ENCODE measurements around the gene PRLR.
"Not testable (repeated sequence)": the region's sequence is repeated elsewhere in the genome, so short reads cannot be mapped to it uniquely, and the experiment has no call there.

The PRLR gene

DNA sequence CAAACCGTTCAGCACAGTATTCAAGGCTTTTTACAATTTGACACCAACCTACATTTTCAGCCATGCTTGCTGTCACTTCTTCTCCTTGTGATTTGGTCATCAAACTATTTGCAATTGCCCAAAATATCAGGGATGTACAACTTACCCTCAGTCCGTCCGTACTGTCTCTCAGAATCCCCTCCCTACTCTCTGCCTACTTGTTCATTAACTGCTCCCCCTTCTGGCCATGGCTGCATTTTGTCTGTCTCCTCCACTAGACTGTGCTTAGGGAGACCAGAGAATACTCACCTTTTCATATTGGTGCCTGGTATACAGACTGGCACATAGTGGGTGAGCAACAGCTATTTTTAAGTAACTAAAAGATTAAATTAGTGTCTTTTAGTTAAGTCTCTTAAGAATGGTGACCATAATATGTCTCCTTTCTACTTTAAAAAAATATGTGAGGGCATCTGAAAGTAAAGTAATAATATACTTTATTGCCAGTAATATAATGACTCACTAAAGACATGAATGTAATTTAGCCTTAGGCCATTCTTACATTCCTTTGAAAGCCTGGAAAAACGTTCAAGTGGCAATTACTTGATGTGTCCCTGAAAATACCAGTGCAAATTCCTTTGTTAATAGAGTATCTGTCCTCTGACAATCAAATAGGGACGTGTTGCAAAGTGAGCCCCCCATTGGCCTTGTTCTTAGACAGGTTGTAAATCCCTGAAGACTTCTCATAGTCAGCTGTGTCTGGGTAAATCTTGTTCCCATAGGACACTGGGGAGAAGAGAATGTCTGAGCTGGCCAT lies 27.8 kb downstream of the PRLR start:
- DNase-seq = peak; percentile 35
- in situ Hi-C loops (cut with MboI; ENCODE audit: low pct_unique_long_range_greater_than_20kb, low sequenced_read_pairs) = no loop called here

DNA sequence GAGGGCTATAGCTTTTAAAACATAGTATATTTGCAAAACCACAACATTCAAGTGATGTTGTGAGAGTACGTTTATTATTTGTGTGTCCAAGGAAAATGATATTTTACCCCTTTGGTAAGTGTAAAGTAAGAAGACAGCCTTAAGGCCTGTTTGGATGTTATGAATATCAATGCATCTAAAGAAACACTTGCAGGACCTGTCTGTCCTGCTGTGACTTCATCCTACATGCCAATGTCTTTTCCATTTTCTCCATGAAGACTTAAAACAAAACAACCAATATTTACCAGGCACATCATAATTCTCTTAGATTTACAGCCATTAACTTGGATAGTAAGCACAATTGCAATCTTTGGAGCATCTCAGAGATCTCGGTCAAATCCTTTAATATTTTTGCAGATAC lies 29.0 kb downstream of the PRLR start:
- DNase-seq = no peak
- in situ Hi-C loops (cut with MboI; ENCODE audit: low pct_unique_long_range_greater_than_20kb, low sequenced_read_pairs) = no loop called here

DNA sequence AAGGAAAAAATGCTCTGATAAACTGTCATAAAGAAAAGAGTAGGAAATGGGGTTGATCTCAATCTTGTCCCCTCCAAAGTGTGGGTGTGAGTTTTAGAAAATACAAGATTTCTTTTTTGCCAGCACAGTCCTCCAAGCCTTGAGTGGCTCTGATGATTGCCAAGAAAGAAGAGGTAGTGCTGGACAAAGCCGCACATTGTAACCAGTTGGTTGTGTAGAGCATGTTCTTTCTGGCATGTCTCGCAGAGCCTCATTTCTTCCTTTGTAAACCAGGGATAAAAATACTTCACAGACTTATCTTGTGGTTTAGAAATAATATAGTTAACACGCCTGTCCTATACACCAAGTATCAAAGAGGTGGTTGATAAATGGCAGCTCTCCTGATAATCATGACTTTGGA lies 30.4 kb downstream of the PRLR start:
- in situ Hi-C loops (cut with MboI; ENCODE audit: low pct_unique_long_range_greater_than_20kb, low sequenced_read_pairs) = no loop called here
- no peak for DNase-seq

DNA sequence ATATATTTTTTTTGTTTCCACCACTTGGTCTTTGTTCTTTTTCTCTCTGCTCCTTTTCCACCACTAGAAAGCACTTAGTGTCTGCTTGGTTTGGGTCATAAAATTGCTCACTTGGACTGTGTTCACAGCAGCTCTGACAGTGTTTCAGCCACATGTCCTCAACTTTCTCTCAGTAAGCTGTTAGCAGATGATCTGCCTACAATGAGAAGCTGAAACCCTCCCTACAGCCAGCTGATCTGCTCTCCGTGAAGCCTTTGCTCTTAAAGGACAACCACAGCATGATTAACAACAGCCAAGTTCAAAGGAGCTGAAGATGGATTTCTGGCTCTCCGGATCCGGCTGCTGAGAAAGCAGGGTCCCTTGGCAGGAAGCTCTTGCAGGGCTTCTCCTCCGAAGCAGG lies 31.6 kb downstream of the PRLR start:
- no peak for DNase-seq
- in situ Hi-C loops (cut with MboI; ENCODE audit: low pct_unique_long_range_greater_than_20kb, low sequenced_read_pairs) = no loop called here

DNA sequence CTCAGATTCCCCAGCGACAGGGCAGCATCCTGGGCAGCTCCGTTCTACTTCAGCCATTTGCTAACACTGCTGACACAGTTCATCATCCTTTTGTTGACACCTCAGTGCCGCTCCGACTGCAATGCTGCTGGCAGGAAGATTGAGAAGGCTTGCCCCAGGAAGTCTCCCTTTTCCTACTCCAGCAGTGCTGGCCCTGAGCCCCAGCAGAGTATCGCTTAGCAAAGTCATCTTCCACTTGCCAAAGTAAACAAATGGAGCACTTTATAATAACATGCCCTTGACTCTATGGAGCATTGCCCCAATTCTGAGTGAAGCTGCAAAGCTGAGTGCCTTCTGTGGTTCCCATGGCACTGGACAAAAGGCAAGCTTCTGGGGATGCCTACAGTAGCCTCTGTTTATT lies 32.2 kb downstream of the PRLR start:
- in situ Hi-C loops (cut with MboI; ENCODE audit: low pct_unique_long_range_greater_than_20kb, low sequenced_read_pairs) = no loop called here
- DNase-seq = no peak

DNA sequence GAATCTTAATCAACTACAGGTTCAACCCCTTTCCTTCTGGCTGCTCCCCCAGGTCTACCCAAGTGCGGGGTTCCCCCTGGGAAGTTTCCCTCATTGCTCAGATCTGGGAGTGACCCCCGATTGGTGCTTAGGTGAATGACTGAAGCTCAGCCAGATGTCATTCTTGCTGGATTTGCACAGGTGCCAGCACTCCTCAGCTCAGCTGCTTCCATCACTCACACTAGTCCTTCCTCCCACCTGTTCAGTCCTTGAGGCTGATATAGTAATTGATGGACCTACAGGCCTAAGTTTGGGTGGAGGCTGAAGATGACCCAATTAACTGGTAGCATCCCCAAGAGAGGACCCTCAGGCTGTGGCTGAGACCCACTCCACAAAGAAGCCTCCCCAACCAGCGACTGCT lies 32.9 kb downstream of the PRLR start:
- DNase-seq = no peak
- in situ Hi-C loops (cut with MboI; ENCODE audit: low pct_unique_long_range_greater_than_20kb, low sequenced_read_pairs) = no loop called here

DNA sequence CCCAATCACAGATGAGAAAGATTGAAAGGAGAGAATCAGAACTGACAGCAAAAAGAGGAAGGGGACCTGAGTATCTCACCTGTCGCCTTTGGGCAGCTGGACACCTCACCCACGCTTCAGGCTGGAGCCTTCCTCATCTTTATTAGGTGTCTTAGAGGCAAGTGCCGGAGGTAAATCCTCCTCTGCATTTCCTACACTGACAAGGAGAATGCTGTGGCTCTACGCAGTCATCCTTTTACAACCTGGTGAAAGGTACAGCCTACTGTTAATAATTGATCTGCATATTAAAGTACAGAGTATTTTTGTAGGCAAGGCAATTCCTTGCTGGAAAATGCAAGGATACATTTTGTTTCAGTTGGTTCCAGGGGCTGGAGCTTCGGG lies 34.8 kb downstream of the PRLR start:
- in situ Hi-C loops (cut with MboI; ENCODE audit: low pct_unique_long_range_greater_than_20kb, low sequenced_read_pairs) = no loop called here
- DNase-seq = no peak

DNA sequence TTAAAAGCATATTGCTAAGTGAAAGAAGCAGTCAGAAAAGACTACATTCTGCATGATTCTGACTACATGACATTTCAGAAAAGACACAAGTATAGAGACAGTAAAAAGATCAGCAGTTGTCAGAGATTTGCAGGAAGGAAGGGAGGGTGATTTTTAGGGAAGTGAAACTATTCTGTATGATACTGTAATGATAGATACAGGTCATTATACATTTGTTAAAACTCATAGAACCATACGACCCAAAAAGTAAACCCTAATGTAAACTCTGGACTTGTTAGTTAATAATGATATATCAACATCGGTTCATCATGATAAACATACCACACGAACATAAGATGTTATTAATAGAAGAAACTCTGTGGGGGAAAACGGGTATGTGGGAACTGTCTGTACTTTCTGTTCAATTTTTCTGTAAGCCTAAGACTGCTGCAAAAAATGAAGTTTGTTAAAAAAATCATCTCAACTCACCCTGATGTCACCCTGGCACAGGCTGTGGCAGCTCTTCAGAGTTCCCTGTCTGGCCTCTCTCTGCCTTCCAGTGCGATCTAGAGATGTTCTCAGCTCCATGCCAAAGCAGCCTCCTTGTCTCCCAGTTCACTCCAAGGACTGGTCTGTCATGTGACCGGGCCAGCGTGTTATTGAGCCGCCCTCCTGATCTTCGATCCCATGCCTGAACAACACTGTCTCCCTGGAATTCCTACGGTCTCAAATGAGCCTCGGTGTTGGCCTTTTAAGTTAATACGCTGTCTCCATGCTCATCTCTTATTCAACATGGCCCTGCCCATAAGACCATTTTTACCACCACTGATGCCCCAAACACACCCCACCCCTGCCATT lies 35.4 kb downstream of the PRLR start:
- in situ Hi-C loops (cut with MboI; ENCODE audit: low pct_unique_long_range_greater_than_20kb, low sequenced_read_pairs) = no loop called here
- peak; percentile 14 for DNase-seq

DNA sequence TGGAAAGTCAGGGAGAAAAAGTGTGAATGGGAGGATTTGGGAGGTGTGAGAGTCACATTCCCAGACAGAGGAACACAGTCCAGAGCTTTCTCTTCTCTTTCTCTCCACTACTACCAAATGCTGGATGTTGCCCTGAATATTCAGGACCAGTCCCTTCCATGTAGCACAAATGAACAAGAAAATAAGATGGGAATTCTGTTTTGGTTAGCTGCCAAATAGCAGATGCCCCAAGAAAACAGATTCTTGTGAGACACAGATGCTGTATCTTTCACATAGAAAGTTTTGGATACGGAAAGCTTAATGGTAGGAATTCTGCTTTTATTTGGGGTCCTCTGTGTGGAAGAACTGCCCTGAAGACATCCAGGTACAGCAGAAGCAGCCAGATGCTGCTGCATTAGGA lies 37.8 kb downstream of the PRLR start:
- DNase-seq = no peak
- in situ Hi-C loops (cut with MboI; ENCODE audit: low pct_unique_long_range_greater_than_20kb, low sequenced_read_pairs) = no loop called here

DNA sequence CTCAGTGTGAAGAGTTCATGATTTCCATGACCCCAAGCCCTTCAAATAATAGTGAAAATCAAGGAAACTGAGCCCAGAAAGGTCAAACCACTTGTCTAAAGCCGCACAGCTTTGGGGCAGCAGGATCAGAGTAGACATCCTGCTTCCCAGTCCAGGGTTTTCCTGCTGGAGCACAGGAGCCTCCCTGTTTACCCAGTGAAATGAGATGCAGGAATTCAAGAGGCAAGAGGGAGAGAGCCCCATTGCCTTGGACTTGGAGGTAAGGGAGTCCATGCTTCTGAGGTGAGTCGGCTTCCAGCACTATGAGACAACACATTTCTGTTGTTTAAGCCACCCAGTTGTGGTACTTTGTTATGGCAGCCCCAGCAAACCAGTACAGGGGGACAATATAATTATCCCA lies 40.5 kb downstream of the PRLR start:
- DNase-seq; in situ Hi-C loops (cut with MboI; ENCODE audit: low pct_unique_long_range_greater_than_20kb, low sequenced_read_pairs): not testable (repeated sequence)

DNA sequence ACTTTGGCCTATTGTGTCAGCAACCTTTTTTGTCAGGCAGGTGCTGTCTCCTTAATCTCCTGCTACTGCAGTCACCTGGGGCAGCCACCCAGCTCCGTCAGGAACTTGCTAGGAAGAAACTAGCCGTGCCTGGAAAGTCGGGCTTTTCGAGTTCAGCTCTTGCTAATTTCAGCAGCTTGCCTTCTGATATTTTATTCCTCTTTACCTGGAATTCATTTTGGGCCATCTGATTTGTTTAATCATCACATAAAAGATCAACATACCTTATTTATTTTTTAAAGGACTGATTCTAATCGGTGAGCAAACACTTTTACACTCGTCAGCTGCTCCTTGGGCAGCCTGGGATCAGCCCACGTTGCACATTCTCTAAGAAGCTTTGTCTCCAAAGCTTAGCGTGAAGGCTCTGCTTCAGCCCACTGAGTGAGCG lies 42.2 kb downstream of the PRLR start:
- DNase-seq = no peak
- in situ Hi-C loops (cut with MboI; ENCODE audit: low pct_unique_long_range_greater_than_20kb, low sequenced_read_pairs) = no loop called here

DNA sequence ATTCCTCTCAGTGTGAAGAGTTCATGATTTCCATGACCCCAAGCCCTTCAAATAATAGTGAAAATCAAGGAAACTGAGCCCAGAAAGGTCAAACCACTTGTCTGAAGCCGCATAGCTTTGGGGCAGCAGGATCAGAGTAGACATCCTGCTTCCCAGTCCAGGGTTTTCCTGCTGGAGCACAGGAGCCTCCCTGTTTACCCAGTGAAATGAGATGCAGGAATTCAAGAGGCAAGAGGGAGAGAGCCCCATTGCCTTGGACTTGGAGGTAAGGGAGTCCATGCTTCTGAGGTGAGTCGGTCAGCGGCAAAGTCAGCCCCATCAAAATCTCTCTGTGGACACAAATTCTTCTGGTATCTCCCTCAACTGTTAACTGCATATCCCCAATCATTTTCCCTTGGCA lies 42.7 kb downstream of the PRLR start:
- in situ Hi-C loops (cut with MboI; ENCODE audit: low pct_unique_long_range_greater_than_20kb, low sequenced_read_pairs); DNase-seq: not testable (repeated sequence)

DNA sequence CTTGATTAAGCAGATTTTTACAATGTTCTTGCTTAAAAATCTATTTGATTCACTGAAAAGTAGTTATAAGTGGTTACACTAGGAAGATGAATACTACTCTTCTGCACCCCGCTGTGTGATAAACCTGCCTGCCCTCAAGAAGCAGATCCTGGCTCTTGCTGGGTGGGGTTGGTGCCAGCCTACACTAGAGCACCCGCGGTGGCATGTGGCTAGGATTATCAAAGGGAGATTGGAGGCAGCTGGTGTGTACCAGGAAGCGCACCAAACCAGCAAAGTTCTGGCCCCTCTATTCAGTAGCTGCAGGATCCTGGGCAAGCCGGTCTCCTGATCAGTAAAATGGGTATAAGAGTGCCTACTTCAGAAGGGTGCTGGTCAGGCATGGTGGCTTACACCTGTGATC lies 43.5 kb downstream of the PRLR start:
- DNase-seq = no peak
- in situ Hi-C loops (cut with MboI; ENCODE audit: low pct_unique_long_range_greater_than_20kb, low sequenced_read_pairs) = no loop called here

DNA sequence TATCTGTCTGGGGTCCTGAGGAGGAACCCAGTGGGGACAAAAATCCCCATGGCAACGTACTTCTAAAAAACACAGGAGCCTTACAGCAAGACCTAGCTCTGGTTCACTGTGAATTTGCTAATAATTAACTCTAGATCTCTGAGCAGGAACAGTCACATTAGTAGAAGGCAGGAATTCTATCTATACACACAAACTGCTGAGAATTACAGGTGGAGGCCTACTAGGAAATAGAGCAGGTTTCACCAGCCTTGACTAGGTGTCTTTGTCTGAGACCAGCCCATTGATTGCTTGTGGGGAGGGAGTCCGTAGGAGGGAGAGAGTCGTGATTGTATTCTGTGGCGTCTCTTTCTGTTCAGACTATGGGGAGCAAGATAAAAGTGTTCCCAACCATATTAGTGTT lies 44.8 kb downstream of the PRLR start:
- in situ Hi-C loops (cut with MboI; ENCODE audit: low pct_unique_long_range_greater_than_20kb, low sequenced_read_pairs) = no loop called here

DNA sequence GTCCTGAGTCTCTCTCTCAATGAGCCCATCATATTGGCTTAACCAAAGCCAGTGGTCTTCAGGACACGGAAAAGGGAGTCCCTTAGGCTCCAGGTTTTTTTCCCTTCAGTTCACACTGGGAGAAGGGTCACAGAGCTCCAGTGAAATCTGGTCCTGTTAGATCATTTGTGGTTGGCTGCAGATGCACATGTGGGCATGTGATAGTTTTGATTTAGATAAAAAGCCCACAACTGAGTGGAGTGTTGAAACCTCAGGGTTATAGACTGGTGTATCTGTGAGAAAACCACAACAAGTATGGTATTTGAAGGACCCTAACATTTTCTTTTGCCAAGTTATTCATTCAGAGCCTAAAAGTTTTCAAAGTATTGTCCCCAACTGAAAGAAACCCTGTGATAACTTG lies 46.7 kb downstream of the PRLR start:
- in situ Hi-C loops (cut with MboI; ENCODE audit: low pct_unique_long_range_greater_than_20kb, low sequenced_read_pairs) = no loop called here
- DNase-seq = no peak

More for the DNA sequence above, 44.8 kb downstream of the PRLR start:
- no peak for DNase-seq

DNA sequence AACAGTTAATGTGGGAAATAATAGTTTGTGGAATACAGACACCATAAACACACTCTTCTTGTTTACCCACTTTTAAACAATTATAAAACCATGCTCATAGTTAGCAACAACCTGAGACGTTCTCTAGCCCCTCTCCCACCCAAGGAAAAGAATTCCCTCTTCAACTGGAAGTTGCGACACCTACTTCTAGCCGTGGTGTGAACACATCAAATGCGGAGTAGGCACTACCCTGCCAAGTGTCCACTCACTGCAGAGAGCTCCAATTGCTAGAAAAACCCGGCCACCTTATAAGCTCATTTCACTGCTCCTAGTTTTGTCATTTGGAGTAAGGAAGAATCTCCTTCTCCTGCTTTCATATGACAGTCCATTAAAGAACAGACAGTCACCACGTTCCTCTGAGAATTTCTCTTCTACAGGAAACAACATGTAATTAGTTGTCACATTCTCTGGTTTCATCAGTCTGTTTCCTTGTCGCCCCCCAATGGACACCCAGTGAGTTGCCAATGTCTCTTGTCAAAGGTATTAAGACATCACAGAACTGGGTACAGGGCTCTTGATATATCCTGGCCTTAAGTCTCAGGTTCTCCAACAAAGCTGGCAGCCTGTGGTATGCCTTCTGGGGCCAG lies 47.3 kb downstream of the PRLR start:
- in situ Hi-C loops (cut with MboI; ENCODE audit: low pct_unique_long_range_greater_than_20kb, low sequenced_read_pairs) = no loop called here
- peak; percentile 28 for DNase-seq

DNA sequence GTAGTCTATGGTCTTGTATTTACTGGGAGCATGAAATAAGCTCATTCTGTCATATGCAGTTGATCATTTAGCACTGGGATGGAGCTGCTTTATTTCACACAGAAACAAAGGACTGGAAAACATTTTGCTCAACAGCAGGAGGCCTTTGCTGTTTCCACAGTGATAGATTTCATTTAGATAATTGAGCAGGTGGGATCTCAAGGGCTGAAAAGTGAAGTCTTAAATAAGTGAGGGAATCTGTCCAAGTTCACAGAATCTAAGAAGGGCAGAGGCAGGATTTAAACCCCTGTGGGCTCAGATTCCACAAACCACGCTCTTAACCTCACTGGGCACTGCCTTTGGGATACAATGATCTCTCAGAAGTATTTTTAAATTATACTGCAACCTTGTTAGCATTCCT lies 47.8 kb downstream of the PRLR start:
- no peak for DNase-seq
- in situ Hi-C loops (cut with MboI; ENCODE audit: low pct_unique_long_range_greater_than_20kb, low sequenced_read_pairs) = no loop called here

DNA sequence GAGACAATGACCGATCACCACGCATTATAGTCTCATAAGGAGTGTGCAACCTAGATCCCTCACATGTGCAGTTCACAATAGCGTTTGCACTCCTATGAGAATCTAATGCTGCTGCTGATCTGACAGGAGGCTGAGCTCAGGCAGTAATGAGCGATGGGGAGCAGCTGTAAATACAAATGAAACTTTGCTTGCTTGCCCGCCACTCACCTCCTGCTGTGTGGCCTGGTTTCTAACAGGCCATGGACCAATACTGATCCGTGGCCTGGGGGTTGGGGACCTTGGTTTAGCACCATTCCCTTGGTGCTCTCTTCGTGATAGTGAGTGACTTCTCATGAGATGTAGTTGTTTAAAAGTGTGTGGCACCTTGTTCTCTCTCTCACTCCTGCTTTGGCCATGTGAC lies 50.2 kb downstream of the PRLR start:
- no peak for DNase-seq
- in situ Hi-C loops (cut with MboI; ENCODE audit: low pct_unique_long_range_greater_than_20kb, low sequenced_read_pairs) = no loop called here

DNA sequence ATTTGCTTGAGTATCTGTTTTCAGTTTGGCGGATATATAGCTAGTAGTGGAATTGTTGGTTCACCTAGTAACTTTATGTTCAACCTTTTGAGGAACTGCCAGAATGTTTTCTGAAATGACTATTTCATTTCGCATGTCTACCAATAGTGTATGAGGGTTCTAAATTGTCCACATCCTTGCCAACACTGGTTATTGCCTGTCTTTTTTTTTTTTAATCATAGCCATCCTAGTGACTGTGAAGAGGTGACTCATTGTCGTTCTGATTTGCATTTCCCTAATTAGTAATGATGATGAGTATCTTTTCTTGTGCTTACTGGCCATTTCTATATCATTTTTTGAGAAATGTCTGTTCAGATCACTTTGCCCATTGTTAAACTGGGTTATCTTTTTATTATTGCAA lies 52.5 kb downstream of the PRLR start:
- DNase-seq = no peak
- in situ Hi-C loops (cut with MboI; ENCODE audit: low pct_unique_long_range_greater_than_20kb, low sequenced_read_pairs) = no loop called here

DNA sequence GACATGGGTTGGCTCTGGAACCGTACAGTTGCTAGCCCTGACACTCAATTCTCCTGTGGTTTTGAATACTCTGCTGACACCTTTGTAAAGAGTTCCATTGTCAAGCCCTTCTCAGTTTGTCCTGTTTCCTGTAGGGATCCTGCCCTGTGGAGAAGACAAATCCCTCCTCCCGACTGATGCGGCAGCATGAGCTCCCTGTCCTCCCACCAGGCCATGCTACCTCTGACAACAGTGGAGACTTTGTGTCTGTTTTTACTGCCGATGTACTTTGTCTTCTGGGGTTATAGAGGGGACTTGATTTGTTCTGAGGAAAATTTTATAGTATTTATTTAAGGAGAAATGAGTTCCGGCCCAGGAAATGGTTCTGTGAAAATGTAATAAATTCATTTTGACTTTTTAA lies 57.8 kb downstream of the PRLR start:
- in situ Hi-C loops (cut with MboI; ENCODE audit: low pct_unique_long_range_greater_than_20kb, low sequenced_read_pairs) = no loop called here
- DNase-seq = no peak

Measured in KBM-7 (cell line).